Activated CD8-positive, alpha-beta T cell treated with anti-CD3 and anti-CD28 coated beads for 36 hours (primary cell): ENCODE data around the gene FBXO31. TPM values are rescaled to one million over a fixed set of nuclear protein-coding genes. Genes with fewer than 3 reads are reported as not detected.
A peak's percentile ranks its signal among the peaks of the same experiment; 100 is the strongest.

ENCODE experiments used
- ATAC-seq: fragments of 200-7000 bp; cut with Tn5 transposase; one replicate; pipeline ENCODE4 v1.10.0; 2021; ENCODE audit warnings: mild to moderate bottlenecking, moderate library complexity
- CTCF ChIA-PET: fragments of 350-600 bp; sonication (Branson Sonifier 250); formaldehyde crosslinking; loops from one replicate; lab custom pipeline; 2021; ENCODE audit warnings: antibody characterized with exemption; lab: Charles Lee
- POLR2A ChIA-PET: fragments of 350-600 bp; sonication (Branson Sonifier 250); formaldehyde crosslinking; loops from one replicate; lab custom pipeline; 2021; ENCODE audit warnings: antibody characterized with exemption; lab: Charles Lee
- DNase-seq: peaks from one replicate; pipeline ENCODE4 v3.0.0-alpha.2; 2020
- H3K27ac Mint-ChIP-seq: one replicate; pipeline ENCODE4 v1.8.0; 2021; ENCODE audit warnings: mild to moderate bottlenecking, mixed read lengths
- H3K27me3 Mint-ChIP-seq: one replicate; pipeline ENCODE4 v1.8.0; 2021; ENCODE audit warnings: mixed read lengths
- H3K36me3 Mint-ChIP-seq: one replicate; pipeline ENCODE4 v1.8.0; 2021; ENCODE audit warnings: low read depth, mixed read lengths
- H3K4me1 Mint-ChIP-seq: one replicate; pipeline ENCODE4 v1.8.0; 2021; ENCODE audit warnings: low read depth, mixed read lengths
- H3K4me3 Mint-ChIP-seq: one replicate; pipeline ENCODE4 v1.8.0; 2021; ENCODE audit warnings: mild to moderate bottlenecking, moderate library complexity, mixed read lengths
- H3K9me3 Mint-ChIP-seq: one replicate; pipeline ENCODE4 v1.8.0; 2021; ENCODE audit warnings: mixed read lengths
- CTCF ChIP-seq: fragments of 200-600 bp; IDR thresholded peaks from one replicate; pipeline ENCODE4 v1.8.0; 2022; ENCODE audit warnings: antibody characterized with exemption, mild to moderate bottlenecking
- intact Hi-C: fragments of 100-400 bp; cut with micrococcal nuclease; formaldehyde crosslinking; loops from one replicate; pipeline ENCODE4 v1.10.0; 2022
- total RNA-seq, 2 experiments: library from RNA; stranded (reverse); gene quantifications; one replicate each; pipeline ENCODE4 v1.2.3, GENCODE V29; 2021

Gene FBXO31
- total RNA-seq, 2 experiments from 2014 or later, result 32.0 to 32.7 TPM

GRCh38 chr16:87298857-87299465 is 84.6 kb downstream of the FBXO31 start:
- no peak overlapping the region for H3K27ac Mint-ChIP-seq
- CTCF ChIA-PET, result interaction anchor here (0.8 to 1.4 kb wide), 7 partner anchors 9 to 735 kb away, joined by 3 to 6 read pairs (median 4); no protein-coding TSS in a partner anchor

GRCh38 chr16:87297918-87298631 is 85.5 kb downstream of the FBXO31 start:
- no peaks in the 10 kb centered on the region for H3K4me1 Mint-ChIP-seq
- peaks cover 2% of the 10 kb centered on the region for H3K36me3 Mint-ChIP-seq
- peak; percentile 65 for TF ChIP-seq CTCF
- H3K27ac Mint-ChIP-seq, result no peak overlapping the region
- ChIA-PET POLR2A (no interaction called here), CTCF (interaction anchor here (0.6 to 2.4 kb wide), 20 partner anchors 8 to 734 kb away, joined by 3 to 6 read pairs (median 4); no protein-coding TSS in a partner anchor)
- no peak overlapping the region for H3K4me3 Mint-ChIP-seq
- ATAC-seq, result peak; percentile 68
- peak; percentile 66 for DNase-seq
- H3K9me3 Mint-ChIP-seq, result no peaks in the 10 kb centered on the region
- H3K27me3 Mint-ChIP-seq, result no peaks in the 10 kb centered on the region
- intact Hi-C loops, result no loop called here

More at GRCh38 chr16:87298857-87299465, 84.6 kb downstream of the FBXO31 start:
- intact Hi-C loops, result no loop called here
- no peak overlapping the region for H3K4me3 Mint-ChIP-seq
- peaks cover 2% of the 10 kb centered on the region for H3K36me3 Mint-ChIP-seq
- no peaks in the 10 kb centered on the region for H3K9me3 Mint-ChIP-seq
- H3K4me1 Mint-ChIP-seq, result peaks cover 6% of the 10 kb centered on the region
- no peak for DNase-seq
- no peak for TF ChIP-seq CTCF
- ATAC-seq, result no peak
- no peaks in the 10 kb centered on the region for H3K27me3 Mint-ChIP-seq
- POLR2A ChIA-PET, result no interaction called here

GRCh38 chr16:87297407-87297806 is 86.2 kb downstream of the FBXO31 start:
- Mint-ChIP-seq H3K36me3 (peaks cover 5% of the 10 kb centered on the region), H3K4me1 (no peaks in the 10 kb centered on the region), H3K27me3 (no peaks in the 10 kb centered on the region), H3K9me3 (peaks cover 2% of the 10 kb centered on the region), H3K4me3 (no peak overlapping the region), H3K27ac (no peak overlapping the region)
- ChIA-PET POLR2A (no interaction called here), CTCF (interaction anchor here (0.7 to 2.4 kb wide), 12 partner anchors 9 to 730 kb away, joined by 3 to 6 read pairs (median 4); no protein-coding TSS in a partner anchor)
- ATAC-seq (no peak), DNase-seq (no peak)
- intact Hi-C loops, result no loop called here
- TF ChIP-seq CTCF, result no peak

GRCh38 chr16:87295661-87296531 is 87.7 kb downstream of the FBXO31 start:
- DNase-seq (no peak), ATAC-seq (no peak)
- peaks cover 4% of the 10 kb centered on the region for H3K9me3 Mint-ChIP-seq
- H3K27me3 Mint-ChIP-seq, result no peaks in the 10 kb centered on the region
- ChIA-PET POLR2A (no interaction called here), CTCF (interaction anchor here (2.4 kb wide), 1 partner anchor 90 kb away, joined by 5 read pairs; no protein-coding TSS in a partner anchor)
- intact Hi-C loops, result no loop called here
- no peak overlapping the region for H3K4me3 Mint-ChIP-seq
- H3K27ac Mint-ChIP-seq, result no peak overlapping the region
- TF ChIP-seq CTCF, result no peak
- H3K36me3 Mint-ChIP-seq, result peaks cover 7% of the 10 kb centered on the region
- H3K4me1 Mint-ChIP-seq, result no peaks in the 10 kb centered on the region
